Measurements from ENCODE around the gene SDK1. TPM values are rescaled to one million over a fixed set of nuclear protein-coding genes. Genes with fewer than 3 reads are reported as not detected.

The SDK1 gene
- total and polyA plus RNA-seq, 2 experiments from 2014 or later = not detected

DNA sequence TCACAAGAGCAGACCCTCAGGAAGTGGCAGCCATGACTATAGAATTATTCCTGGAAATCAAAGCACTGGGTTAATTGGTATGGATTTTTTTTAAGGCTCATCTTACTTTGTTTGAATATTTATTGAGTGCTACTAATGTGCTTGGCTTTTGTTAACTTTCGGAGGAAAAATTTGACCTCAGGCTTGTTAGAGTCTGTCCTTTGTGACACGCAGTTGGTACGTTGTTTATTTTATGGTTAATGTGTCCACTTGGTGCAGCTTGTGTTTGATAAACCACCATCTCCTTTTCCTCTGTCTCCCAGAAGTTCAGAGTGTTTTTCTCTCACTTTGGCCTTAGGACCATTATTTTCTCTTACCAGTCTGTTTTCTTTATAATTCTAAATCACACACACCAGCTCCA lies 268.6 kb downstream of the SDK1 start:
- no peaks in the 10 kb centered on the region for H3K9me2 ChIP-seq (ENCODE audit: insufficient read depth)
- H3K9ac ChIP-seq = no peak overlapping the region
- H3K27ac ChIP-seq = no peak overlapping the region
- H3F3A ChIP-seq (ENCODE audit: insufficient read depth) = no peaks in the 10 kb centered on the region
- DNase-seq = no peak
- H2AFZ ChIP-seq = no peak overlapping the region
- H4K20me1 ChIP-seq (ENCODE audit: insufficient read depth) = no peaks in the 10 kb centered on the region
- no peaks in the 10 kb centered on the region for H3K4me1 ChIP-seq (ENCODE audit: insufficient read depth)
- H3K4me2 ChIP-seq (ENCODE audit: unreplicated experiment) = no peak overlapping the region
- TF ChIP-seq EZH2 (IDR thresholded peaks at IDR 0.05; ENCODE audit: insufficient read depth, poor library complexity, severe bottlenecking) (no peak), EZH2phosphoT487 (IDR thresholded peaks at IDR 0.05; ENCODE audit: insufficient read depth, low read depth) (no peak)
- H3K27me3 ChIP-seq (replicated peaks; ENCODE audit: insufficient read depth) = no peaks in the 10 kb centered on the region
- no peak overlapping the region for H3K4me3 ChIP-seq
- no peaks in the 10 kb centered on the region for H3K36me3 ChIP-seq (ENCODE audit: low read depth)
- in situ Hi-C loops (cut with MboI) = no loop called here
- H3K79me2 ChIP-seq (ENCODE audit: insufficient read depth) = no peaks in the 10 kb centered on the region
- no peaks in the 10 kb centered on the region for H3K9me3 ChIP-seq (ENCODE audit: low read depth)
- WGBS, 2 experiments (ENCODE audit: low coverage in 1 of 2, low lambda C conversion rate in 2 of 2, missing lambda C conversion rate in 2 of 2) = 57 to 66% methylated on average over 3 of the region's 3 CpGs

DNA sequence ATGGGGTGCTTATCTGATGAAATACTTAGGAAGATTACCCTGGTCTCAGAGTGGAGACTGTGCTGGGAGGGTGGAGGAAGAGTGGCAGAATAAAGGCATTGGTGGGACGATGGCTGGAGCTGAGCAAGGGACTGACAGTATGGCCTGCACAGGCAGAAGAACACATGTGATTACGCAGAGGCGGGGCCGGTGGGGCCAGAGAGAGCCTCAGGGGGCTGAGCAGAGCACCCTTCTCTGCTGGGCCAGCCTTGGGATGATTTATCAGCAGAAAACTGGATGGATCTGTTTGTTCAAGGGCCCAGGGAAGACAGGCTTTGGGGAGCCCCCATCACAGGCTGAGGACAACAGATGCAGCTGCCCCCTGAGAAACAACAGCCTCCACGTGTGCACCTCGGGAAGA lies 272.1 kb downstream of the SDK1 start:
- H3K9me2 ChIP-seq (ENCODE audit: insufficient read depth) = no peaks in the 10 kb centered on the region
- H3K9me3 ChIP-seq (ENCODE audit: low read depth) = no peaks in the 10 kb centered on the region
- H3K4me2 ChIP-seq (ENCODE audit: unreplicated experiment) = no peak overlapping the region
- H3K79me2 ChIP-seq (ENCODE audit: insufficient read depth) = no peaks in the 10 kb centered on the region
- no peaks in the 10 kb centered on the region for H3F3A ChIP-seq (ENCODE audit: insufficient read depth)
- no peaks in the 10 kb centered on the region for H3K27me3 ChIP-seq (replicated peaks; ENCODE audit: insufficient read depth)
- WGBS, 2 experiments (ENCODE audit: low coverage in 1 of 2, low lambda C conversion rate in 2 of 2, missing lambda C conversion rate in 2 of 2) = 41 to 53% methylated on average over 6 of the region's 6 CpGs
- no peaks in the 10 kb centered on the region for H3K4me1 ChIP-seq (ENCODE audit: insufficient read depth)
- no peak overlapping the region for H3K4me3 ChIP-seq
- no peak overlapping the region for H3K9ac ChIP-seq
- in situ Hi-C loops (cut with MboI) = no loop called here
- no peaks in the 10 kb centered on the region for H4K20me1 ChIP-seq (ENCODE audit: insufficient read depth)
- no peaks in the 10 kb centered on the region for H3K36me3 ChIP-seq (ENCODE audit: low read depth)
- H2AFZ ChIP-seq = no peak overlapping the region
- H3K27ac ChIP-seq = no peak overlapping the region
- no peak for DNase-seq
- TF ChIP-seq EZH2 (IDR thresholded peaks at IDR 0.05; ENCODE audit: insufficient read depth, poor library complexity, severe bottlenecking) (no peak), EZH2phosphoT487 (IDR thresholded peaks at IDR 0.05; ENCODE audit: insufficient read depth, low read depth) (no peak)

DNA sequence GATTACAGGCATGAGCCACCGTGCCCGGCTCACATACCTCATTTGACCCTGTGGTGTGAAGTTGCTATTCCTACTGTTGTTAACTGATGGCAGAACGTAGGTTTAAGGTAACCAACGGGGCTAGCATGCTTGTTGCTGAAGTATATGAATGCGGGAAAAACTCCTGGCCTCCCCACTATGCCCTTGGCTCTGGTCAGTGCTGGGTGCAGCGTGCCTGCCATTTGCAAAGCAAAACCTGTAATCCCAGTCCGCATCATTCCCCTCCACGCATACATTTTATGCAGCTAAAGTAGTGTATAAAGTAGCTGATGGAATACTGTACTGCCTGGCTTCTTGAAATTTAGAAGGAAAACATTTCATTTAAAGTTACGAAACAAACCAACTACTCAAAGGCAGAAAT lies 273.3 kb downstream of the SDK1 start:
- Histone ChIP-seq H3K9me3 (ENCODE audit: low read depth) (no peaks in the 10 kb centered on the region), H3K4me1 (ENCODE audit: insufficient read depth) (no peaks in the 10 kb centered on the region), H3K4me2 (ENCODE audit: unreplicated experiment) (no peak overlapping the region), H3K27me3 (replicated peaks; ENCODE audit: insufficient read depth) (no peaks in the 10 kb centered on the region), H3F3A (ENCODE audit: insufficient read depth) (no peaks in the 10 kb centered on the region), H4K20me1 (ENCODE audit: insufficient read depth) (no peaks in the 10 kb centered on the region), H3K36me3 (ENCODE audit: low read depth) (no peaks in the 10 kb centered on the region), H2AFZ (no peak overlapping the region), H3K27ac (no peak overlapping the region), H3K9ac (no peak overlapping the region), H3K4me3 (no peak overlapping the region), H3K79me2 (ENCODE audit: insufficient read depth) (no peaks in the 10 kb centered on the region), H3K9me2 (ENCODE audit: insufficient read depth) (no peaks in the 10 kb centered on the region)
- 43 to 51% methylated on average over 9 of the region's 9 CpGs for WGBS, 2 experiments (ENCODE audit: low coverage in 1 of 2, low lambda C conversion rate in 2 of 2, missing lambda C conversion rate in 2 of 2)
- TF ChIP-seq EZH2 (IDR thresholded peaks at IDR 0.05; ENCODE audit: insufficient read depth, poor library complexity, severe bottlenecking) = no peak
- no peak for TF ChIP-seq EZH2phosphoT487 (IDR thresholded peaks at IDR 0.05; ENCODE audit: insufficient read depth, low read depth)
- in situ Hi-C loops (cut with MboI) = no loop called here
- no peak for DNase-seq

DNA sequence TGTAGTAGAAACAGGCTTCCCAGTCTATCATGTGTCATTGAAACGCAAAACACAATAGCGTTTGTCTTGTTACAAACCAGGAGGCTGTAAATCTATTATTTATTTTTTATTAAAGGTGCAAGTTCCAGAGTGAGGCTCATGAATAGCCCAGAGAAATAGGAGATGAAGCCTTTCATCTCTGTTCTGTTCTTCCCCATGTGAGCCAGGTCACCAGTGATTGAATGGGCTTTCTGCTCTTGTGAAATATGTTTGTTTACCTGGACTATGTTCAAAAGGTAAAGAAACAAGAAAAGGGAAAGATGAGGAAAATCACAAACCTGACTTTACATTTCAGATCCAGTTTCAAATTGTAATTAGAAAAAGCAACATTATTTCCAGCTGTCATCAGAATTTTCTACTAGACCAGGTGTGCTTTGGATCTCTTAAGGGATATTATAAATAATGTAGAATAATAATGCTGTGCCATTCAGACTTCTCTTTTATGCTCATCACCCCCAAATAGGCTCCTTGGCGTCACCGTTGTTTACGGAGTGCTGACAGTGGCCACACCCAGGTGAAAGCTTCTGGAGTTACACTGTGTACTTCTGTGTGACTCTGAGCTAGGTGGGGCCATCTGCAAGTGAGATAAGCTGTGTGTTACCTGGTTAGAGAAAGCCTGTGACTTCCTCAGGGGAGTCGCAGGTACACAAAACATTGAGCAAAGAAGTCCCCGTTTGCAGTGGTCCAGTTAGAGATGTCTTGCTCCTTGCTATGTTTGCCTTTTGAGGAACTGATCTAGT lies 274.9 kb downstream of the SDK1 start:
- Histone ChIP-seq H3K36me3 (ENCODE audit: low read depth) (no peaks in the 10 kb centered on the region), H3K9me2 (ENCODE audit: insufficient read depth) (no peaks in the 10 kb centered on the region), H3K79me2 (ENCODE audit: insufficient read depth) (no peaks in the 10 kb centered on the region), H3K27me3 (replicated peaks; ENCODE audit: insufficient read depth) (no peaks in the 10 kb centered on the region), H3K4me3 (no peak overlapping the region), H4K20me1 (ENCODE audit: insufficient read depth) (no peaks in the 10 kb centered on the region), H3K4me1 (ENCODE audit: insufficient read depth) (no peaks in the 10 kb centered on the region), H3K9ac (no peak overlapping the region), H3K27ac (no peak overlapping the region), H3F3A (ENCODE audit: insufficient read depth) (no peaks in the 10 kb centered on the region), H3K4me2 (ENCODE audit: unreplicated experiment) (no peak overlapping the region), H3K9me3 (ENCODE audit: low read depth) (no peaks in the 10 kb centered on the region), H2AFZ (no peak overlapping the region)
- in situ Hi-C loops (cut with MboI) = no loop called here
- TF ChIP-seq EZH2 (IDR thresholded peaks at IDR 0.05; ENCODE audit: insufficient read depth, poor library complexity, severe bottlenecking) (no peak), EZH2phosphoT487 (IDR thresholded peaks at IDR 0.05; ENCODE audit: insufficient read depth, low read depth) (no peak)
- 51 to 60% methylated on average over 7 of the region's 7 CpGs for WGBS, 2 experiments (ENCODE audit: low coverage in 1 of 2, low lambda C conversion rate in 2 of 2, missing lambda C conversion rate in 2 of 2)
- no peak for DNase-seq

All from GM23248 (cell line).